GM12878 (cell line): Measurements from ENCODE around the gene RPL27. TPM values are rescaled to one million over a fixed set of nuclear protein-coding genes. Genes with fewer than 3 reads are reported as not detected.
A peak's percentile ranks its signal among the peaks of the same experiment; 100 is the strongest.

Source experiments
- ATAC-seq: fragments of 200-7000 bp; cut with Tn5 transposase; 3 replicates; pipeline ENCODE4 v1.9.1; 2020; ENCODE audit warnings: mild to moderate bottlenecking, moderate library complexity
- BruUV-seq: library from RNA; stranded (reverse); fragments of 400-500 nt; replicated peaks from 2 replicates; lab custom pipeline; 2021; lab: Mats Ljungman, UMichigan
- CTCF ChIA-PET: fragments of 300-600 bp; sonication (Branson Sonifier 250); formaldehyde crosslinking; extraction: SDS; loops from one replicate; lab custom pipeline; 2021; ENCODE audit warnings: inconsistent platforms; lab: Yijun Ruan, JAX
- POLR2A ChIA-PET: fragments of 350-600 bp; formaldehyde crosslinking; extraction: SDS; loops from one replicate; lab custom pipeline; 2021; ENCODE audit warnings: inconsistent platforms; lab: Charles Lee
- RAD21 ChIA-PET: fragments of 300-600 bp; sonication (Branson Sonifier 250); formaldehyde crosslinking; loops from one replicate; lab custom pipeline; 2023; ENCODE audit warnings: antibody characterized with exemption; ENCODE audit not compliant: unreplicated experiment; lab: Charles Lee
- SMC1A ChIA-PET: fragments of 300-600 bp; sonication (Branson Sonifier 250); formaldehyde crosslinking; loops from one replicate; lab custom pipeline; 2023; ENCODE audit not compliant: unreplicated experiment, uncharacterized antibody; lab: Charles Lee
- DNase-seq: peaks from one replicate; pipeline ENCODE4 v3.0.0-alpha.2; 2011; ENCODE audit warnings: low read depth, low spot score
- FAIRE-seq: peaks from 3 replicates; lab custom pipeline; 2011; peaks lifted over from hg19 to GRCh38; lab: Jason Lieb, UNC
- H2AFZ ChIP-seq: 2 replicates; pipeline ENCODE4 v1.6.0; 2011; ENCODE audit warnings: low read depth, low read length, control low read depth; ENCODE audit not compliant: control insufficient read depth
- H3K27ac ChIP-seq: 2 replicates; pipeline ENCODE4 v1.5.1; 2011; ENCODE audit warnings: control low read depth; ENCODE audit not compliant: control insufficient read depth, insufficient read depth
- H3K27me3 ChIP-seq, 2 experiments: replicated peaks in 1 of 2; 2 replicates each; pipeline versions ENCODE4 v1.6.0 to v1.6.1; 2011; ENCODE audit warnings: low read length in 1 of 2; ENCODE audit not compliant: control insufficient read depth in 2 of 2, insufficient read depth in 2 of 2
- H3K36me3 ChIP-seq, 2 experiments: 2 replicates each; pipeline ENCODE4 v1.5.1; 2011; ENCODE audit warnings: low read length in 1 of 2; ENCODE audit not compliant: control insufficient read depth in 2 of 2, insufficient read depth in 2 of 2
- H3K4me1 ChIP-seq: 2 replicates; pipeline ENCODE4 v1.6.1; 2011; ENCODE audit warnings: mild to moderate bottlenecking, low read length, moderate library complexity, mixed read lengths; ENCODE audit not compliant: control insufficient read depth, insufficient read depth
- H3K4me2 ChIP-seq: 2 replicates; pipeline ENCODE4 v1.6.0; 2011; ENCODE audit warnings: control low read depth; ENCODE audit not compliant: control insufficient read depth, insufficient read depth
- H3K4me3 ChIP-seq: fragments of 200-600 bp; sonication (generic); 2 replicates; pipeline ENCODE4 v1.5.1; 2016
- H3K79me2 ChIP-seq: 2 replicates; pipeline ENCODE4 v1.6.0; 2011; ENCODE audit warnings: low read length; ENCODE audit not compliant: control insufficient read depth, insufficient read depth
- H3K9ac ChIP-seq: 2 replicates; pipeline ENCODE4 v1.8.0; 2011; ENCODE audit warnings: low read length, control low read depth, mixed read lengths; ENCODE audit not compliant: control insufficient read depth, insufficient read depth
- H3K9me3 ChIP-seq: replicated peaks from 3 replicates; pipeline ENCODE4 v1.5.1; 2011; ENCODE audit warnings: mild to moderate bottlenecking, low read length; ENCODE audit not compliant: control insufficient read depth, insufficient read depth
- H4K20me1 ChIP-seq: 2 replicates; pipeline ENCODE4 v1.6.0; 2011; ENCODE audit not compliant: control insufficient read depth, insufficient read depth
- CHD1 ChIP-seq: IDR thresholded peaks from 2 replicates; pipeline ENCODE4 v1.6.1; 2012; ENCODE audit warnings: low read depth, low read length, improper control_type of control experiment
- CREB1 ChIP-seq: IDR thresholded peaks from 2 replicates; pipeline ENCODE4 v1.6.1; 2012; ENCODE audit warnings: low read depth, mild to moderate bottlenecking, inconsistent platforms
- EP300 ChIP-seq, 2 experiments: fragments of 150-350 bp in 1 of 2; IDR thresholded peaks; 2 replicates each; pipeline ENCODE4 v1.6.1; 2011 to 2012; ENCODE audit warnings: low read depth in 2 of 2, low read length in 2 of 2, borderline replicate concordance in 1 of 2, improper control_type of control experiment in 1 of 2, inconsistent platforms in 1 of 2; ENCODE audit not compliant: control insufficient read depth in 1 of 2
- FOS ChIP-seq: IDR thresholded peaks from 3 replicates; pipeline ENCODE4 v1.6.1; 2011; ENCODE audit warnings: borderline replicate concordance; ENCODE audit not compliant: insufficient read length; ENCODE audit errors: extremely low read depth
- HCFC1 ChIP-seq: fragments of 150-350 bp; IDR thresholded peaks from 2 replicates; pipeline ENCODE4 v1.6.1; 2014; ENCODE audit warnings: low read length
- HDAC2 ChIP-seq: fragments of 200-600 bp; sonication (generic); IDR thresholded peaks from 2 replicates; pipeline ENCODE4 v1.6.1; 2017
- MXI1 ChIP-seq: fragments of 150-350 bp; IDR thresholded peaks from 2 replicates; pipeline ENCODE4 v1.6.1; 2011; ENCODE audit warnings: low read depth, mild to moderate bottlenecking, inconsistent platforms, low read length, improper control_type of control experiment
- POLR2A ChIP-seq: IDR thresholded peaks from 2 replicates; pipeline ENCODE4 v1.6.1; 2011; ENCODE audit warnings: low read depth, mild to moderate bottlenecking, low read length
- POLR2AphosphoS2 ChIP-seq: IDR thresholded peaks from 2 replicates; pipeline ENCODE4 v1.6.1; 2011; ENCODE audit warnings: low read depth, mild to moderate bottlenecking, low read length, improper control_type of control experiment, moderate library complexity
- YBX1 ChIP-seq: fragments of 450-650 bp; IDR thresholded peaks from 2 replicates; pipeline ENCODE4 v1.6.1; 2016; ENCODE audit warnings: antibody characterized with exemption
- WGBS: methylation state at CpG from one replicate; pipeline ENCODE4 v1.1.6; 2016; ENCODE audit warnings: low lambda C conversion rate; ENCODE audit not compliant: insufficient replicate concordance, insufficient coverage; ENCODE audit errors: missing lambda C conversion rate; 5-methylcytosine and 5-hydroxymethylcytosine counted together
- in situ Hi-C: fragments of 300-500 bp; cut with MboI; formaldehyde crosslinking; loops from 9 replicates; pipeline ENCODE4 v1.14.3; 2018; ENCODE audit warnings: mixed read lengths
- intact Hi-C: fragments of 100-400 bp; cut with micrococcal nuclease; formaldehyde crosslinking; loops from one replicate; pipeline ENCODE4 v1.14.2; 2022; ENCODE audit not compliant: unreplicated experiment
- polyA plus RNA-seq, 11 experiments: library from polyadenylated mRNA; depleted of rRNA in 4 of 11; unstranded in 6 of 11; stranded (reverse) in 5 of 11; fragments of >200 nt; fragmentation: Nextera tagmentation in 4 of 11; fragmentation: Illumina TruSeq in 1 of 11; extraction: Ambion mirVana in 4 of 11; extraction: Trizol in 1 of 11; gene quantifications; 1 replicate in 1 of 11; 2 replicates in 10 of 11; pipeline versions ENCODE4 v1.2.1 to v1.2.3, GENCODE V29; 2011 to 2016; ENCODE audit warnings: inconsistent platforms in 2 of 11, missing spikeins in 2 of 11, low read depth in 1 of 11
- total RNA-seq, 4 experiments: library from RNA; depleted of rRNA in 3 of 4; stranded (reverse); fragments of >200 nt in 3 of 4; fragmentation: Illumina TruSeq in 1 of 4; extraction: Trizol in 1 of 4; gene quantifications; 2 replicates each; pipeline versions ENCODE4 v1.2.1 to v1.2.3, GENCODE V29; 2013 to 2021
- TF ChIP-seq, protein P1 (sequence below): fragments of 450-650 bp; formaldehyde crosslinking; IDR thresholded peaks from 2 replicates; pipeline ENCODE4 v1.4.0; 2020; ENCODE audit warnings: mild to moderate bottlenecking, moderate library complexity
- TF ChIP-seq, protein P2 (sequence below): fragments of 450-650 bp; IDR thresholded peaks from 2 replicates; pipeline ENCODE4 v1.6.1; 2016; ENCODE audit warnings: mild to moderate bottlenecking

RPL27 gene
- total and polyA plus RNA-seq, 10 of the 15 experiments (the other 5 are each of a cell fraction or from before 2014, with no cell fraction given) = 1,748 to 6,934 (median 3,779) TPM

DNA sequence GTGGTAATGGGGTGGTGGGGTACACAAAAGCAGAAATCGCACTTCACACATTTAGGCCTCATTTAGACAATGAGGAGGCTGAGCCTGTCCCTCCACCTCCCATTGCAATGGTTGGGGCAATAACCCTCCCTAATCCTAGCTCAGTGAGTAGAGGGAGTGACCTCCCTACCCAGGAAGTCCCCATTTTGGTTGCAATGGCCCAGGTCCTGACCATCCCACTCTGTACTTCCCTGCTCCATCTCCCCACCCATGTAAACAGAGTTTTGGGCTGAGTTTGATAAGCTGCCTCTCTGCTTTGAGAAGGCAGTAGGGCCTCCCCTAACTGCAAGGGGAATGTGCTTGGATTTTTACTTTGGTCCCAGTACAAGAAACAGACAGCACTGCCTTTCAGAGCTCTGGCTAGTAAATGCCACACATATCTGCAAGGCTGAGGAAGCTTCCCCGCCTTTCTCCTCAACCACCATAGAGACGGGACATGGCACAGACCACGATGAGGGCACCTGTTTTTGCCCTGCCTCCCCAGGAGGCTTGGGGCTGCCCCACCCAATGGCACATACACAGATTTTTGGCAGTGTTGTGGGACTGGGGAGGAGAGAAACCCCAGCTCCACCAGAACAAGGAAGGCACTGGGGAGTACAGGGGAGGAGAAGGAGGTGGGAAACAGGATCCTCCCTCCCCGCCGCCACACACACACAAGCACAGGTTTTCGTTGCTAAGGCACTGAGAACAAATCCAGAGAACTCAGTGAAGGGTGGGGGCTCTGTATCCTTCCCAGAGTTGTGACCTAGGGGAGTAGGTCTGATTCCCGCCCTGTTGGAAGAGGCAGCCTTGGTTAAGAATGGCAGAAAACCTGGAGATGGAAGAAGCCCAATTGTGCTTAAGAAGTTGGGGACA lies 16.7 kb downstream of the RPL27 start:
- H3K4me3 ChIP-seq = no peak overlapping the region
- H4K20me1 ChIP-seq = no peaks in the 10 kb centered on the region
- H3K4me1 ChIP-seq = 0 out of 2 replicates have a peak, but pooled peaks cover 3% of the 10 kb centered on the region
- ATAC-seq (no peak), DNase-seq (no peak)
- intact Hi-C loops = no loop called here
- in situ Hi-C loops = loop anchor here (5.0 kb wide), 1 partner anchor 322 kb away; no protein-coding TSS in a partner anchor
- H3K27me3 ChIP-seq = no peaks in the 10 kb centered on the region
- ChIA-PET CTCF (interaction anchor here (0.6 kb wide), 1 partner anchor 9 kb away, joined by 3 read pairs; the partner anchor contains the start of gene IFI35), RAD21 (no interaction called here), SMC1A (interaction anchor here (0.6 kb wide), 1 partner anchor 561 kb away, joined by 3 read pairs; no protein-coding TSS in a partner anchor), POLR2A (no interaction called here)
- H3K36me3 ChIP-seq = peaks cover 8 to 21% of the 10 kb centered on the region in 2 experiments
- no peak overlapping the region for H3K4me2 ChIP-seq
- H3K9ac ChIP-seq = no peak overlapping the region
- no peak overlapping the region for H3K27ac ChIP-seq
- H3K9me3 ChIP-seq = no peaks in the 10 kb centered on the region
- WGBS = 91% methylated on average over 6 of the region's 8 CpGs
- H2AFZ ChIP-seq = no peak overlapping the region
- peaks cover 4% of the 10 kb centered on the region; the same call in 1 of the 2 replicates for H3K79me2 ChIP-seq
- TSS peak; percentile 21 for BruUV-seq
- 0 out of 2 replicates have a peak, but pooled peaks have one; percentile 40 for TF ChIP-seq POLR2AphosphoS2
- TF ChIP-seq POLR2A = peak; percentile 16
- no peak for TF ChIP-seq CREB1
- TF ChIP-seq CHD1 = no peak
- no peak for TF ChIP-seq HCFC1
- TF ChIP-seq, all 136 proteins: peak for 2
- FAIRE-seq = no peak

DNA sequence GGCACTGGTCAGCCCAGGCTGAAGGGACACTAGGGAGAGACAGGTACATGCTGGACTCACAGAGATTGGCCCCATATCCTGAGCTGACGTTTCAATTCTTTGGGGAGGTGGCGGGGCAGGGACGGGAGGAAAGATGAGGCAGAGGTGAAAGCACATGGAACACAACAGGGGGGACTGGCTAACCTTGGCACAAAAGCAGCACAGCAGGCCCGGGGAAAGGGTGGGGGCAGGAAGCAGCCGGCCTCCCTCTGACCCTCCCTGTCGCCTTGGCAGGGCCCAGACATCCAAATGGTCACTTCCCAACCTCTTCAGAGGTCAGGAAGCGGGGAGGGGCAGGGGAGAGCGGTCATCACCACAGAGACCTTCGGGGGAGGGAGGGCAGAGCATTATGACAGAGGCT lies 17.4 kb downstream of the RPL27 start:
- WGBS = 81% methylated on average over 7 of the region's 9 CpGs
- Histone ChIP-seq H3K4me1 (0 out of 2 replicates have a peak, but pooled peaks cover 3% of the 10 kb centered on the region), H3K36me3 (peaks cover 8 to 17% of the 10 kb centered on the region in 2 experiments), H3K79me2 (peaks cover under 1% of the 10 kb centered on the region; the same call in 1 of the 2 replicates), H3K9ac (no peak overlapping the region), H3K27me3 (no peaks in the 10 kb centered on the region), H3K27ac (no peak overlapping the region), H3K9me3 (no peaks in the 10 kb centered on the region), H3K4me3 (no peak overlapping the region), H3K4me2 (no peak overlapping the region), H2AFZ (no peak overlapping the region), H4K20me1 (no peaks in the 10 kb centered on the region)
- CTCF ChIA-PET = no interaction called here
- RAD21 ChIA-PET = no interaction called here
- intact Hi-C loops (no loop called here), in situ Hi-C loops (no loop called here)
- FAIRE-seq (no peak), DNase-seq (no peak), ATAC-seq (no peak)
- SMC1A ChIA-PET = no interaction called here
- no TSS peak for BruUV-seq
- POLR2A ChIA-PET = no interaction called here
- TF ChIP-seq, protein P1, sequence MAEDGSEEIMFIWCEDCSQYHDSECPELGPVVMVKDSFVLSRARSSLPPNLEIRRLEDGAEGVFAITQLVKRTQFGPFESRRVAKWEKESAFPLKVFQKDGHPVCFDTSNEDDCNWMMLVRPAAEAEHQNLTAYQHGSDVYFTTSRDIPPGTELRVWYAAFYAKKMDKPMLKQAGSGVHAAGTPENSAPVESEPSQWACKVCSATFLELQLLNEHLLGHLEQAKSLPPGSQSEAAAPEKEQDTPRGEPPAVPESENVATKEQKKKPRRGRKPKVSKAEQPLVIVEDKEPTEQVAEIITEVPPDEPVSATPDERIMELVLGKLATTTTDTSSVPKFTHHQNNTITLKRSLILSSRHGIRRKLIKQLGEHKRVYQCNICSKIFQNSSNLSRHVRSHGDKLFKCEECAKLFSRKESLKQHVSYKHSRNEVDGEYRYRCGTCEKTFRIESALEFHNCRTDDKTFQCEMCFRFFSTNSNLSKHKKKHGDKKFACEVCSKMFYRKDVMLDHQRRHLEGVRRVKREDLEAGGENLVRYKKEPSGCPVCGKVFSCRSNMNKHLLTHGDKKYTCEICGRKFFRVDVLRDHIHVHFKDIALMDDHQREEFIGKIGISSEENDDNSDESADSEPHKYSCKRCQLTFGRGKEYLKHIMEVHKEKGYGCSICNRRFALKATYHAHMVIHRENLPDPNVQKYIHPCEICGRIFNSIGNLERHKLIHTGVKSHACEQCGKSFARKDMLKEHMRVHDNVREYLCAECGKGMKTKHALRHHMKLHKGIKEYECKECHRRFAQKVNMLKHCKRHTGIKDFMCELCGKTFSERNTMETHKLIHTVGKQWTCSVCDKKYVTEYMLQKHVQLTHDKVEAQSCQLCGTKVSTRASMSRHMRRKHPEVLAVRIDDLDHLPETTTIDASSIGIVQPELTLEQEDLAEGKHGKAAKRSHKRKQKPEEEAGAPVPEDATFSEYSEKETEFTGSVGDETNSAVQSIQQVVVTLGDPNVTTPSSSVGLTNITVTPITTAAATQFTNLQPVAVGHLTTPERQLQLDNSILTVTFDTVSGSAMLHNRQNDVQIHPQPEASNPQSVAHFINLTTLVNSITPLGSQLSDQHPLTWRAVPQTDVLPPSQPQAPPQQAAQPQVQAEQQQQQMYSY (CRISPR knock-in tag) = no peak
- TF ChIP-seq, protein P2, sequence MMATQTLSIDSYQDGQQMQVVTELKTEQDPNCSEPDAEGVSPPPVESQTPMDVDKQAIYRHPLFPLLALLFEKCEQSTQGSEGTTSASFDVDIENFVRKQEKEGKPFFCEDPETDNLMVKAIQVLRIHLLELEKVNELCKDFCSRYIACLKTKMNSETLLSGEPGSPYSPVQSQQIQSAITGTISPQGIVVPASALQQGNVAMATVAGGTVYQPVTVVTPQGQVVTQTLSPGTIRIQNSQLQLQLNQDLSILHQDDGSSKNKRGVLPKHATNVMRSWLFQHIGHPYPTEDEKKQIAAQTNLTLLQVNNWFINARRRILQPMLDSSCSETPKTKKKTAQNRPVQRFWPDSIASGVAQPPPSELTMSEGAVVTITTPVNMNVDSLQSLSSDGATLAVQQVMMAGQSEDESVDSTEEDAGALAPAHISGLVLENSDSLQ = no peak
- TF ChIP-seq MXI1 (no peak), FOS (no peak), EP300 (IDR thresholded peaks at IDR 0.05; ENCODE audit: borderline replicate concordance in 1 of 2, control insufficient read depth in 1 of 2, low read depth in 2 of 2, low read length in 2 of 2) (no peak), HDAC2 (no peak), YBX1 (no peak)
